Measurements from ENCODE around the gene TMED8. TPM values are rescaled to one million over a fixed set of nuclear protein-coding genes. Genes with fewer than 3 reads are reported as not detected.

Gene TMED8
- polyA plus RNA-seq, 1 donor (not counting 4 experiments of a cell fraction or from before 2014, with no cell fraction given), result 7.3 TPM

DNA sequence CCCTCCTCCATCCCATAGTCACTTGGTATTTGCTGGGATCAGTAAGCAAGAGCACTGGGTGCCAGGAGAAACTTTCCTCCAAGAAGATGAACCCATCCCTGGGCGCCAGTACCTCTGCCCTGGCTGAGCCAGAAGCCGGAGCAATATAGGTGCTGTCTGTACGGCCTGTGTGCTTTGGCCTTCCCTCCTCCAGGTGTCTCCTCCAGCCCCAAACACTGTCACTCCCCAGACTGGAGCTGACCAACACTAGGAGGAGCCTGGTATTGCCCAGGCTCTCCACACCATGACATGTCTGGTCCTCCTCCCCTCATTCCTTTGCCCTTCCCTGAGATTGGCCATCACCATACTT, 51.2 kb downstream of the TMED8 start:
- no peak for TF ChIP-seq EZH2 (IDR thresholded peaks at IDR 0.05; ENCODE audit: low read length)
- TF ChIP-seq, protein P1, sequence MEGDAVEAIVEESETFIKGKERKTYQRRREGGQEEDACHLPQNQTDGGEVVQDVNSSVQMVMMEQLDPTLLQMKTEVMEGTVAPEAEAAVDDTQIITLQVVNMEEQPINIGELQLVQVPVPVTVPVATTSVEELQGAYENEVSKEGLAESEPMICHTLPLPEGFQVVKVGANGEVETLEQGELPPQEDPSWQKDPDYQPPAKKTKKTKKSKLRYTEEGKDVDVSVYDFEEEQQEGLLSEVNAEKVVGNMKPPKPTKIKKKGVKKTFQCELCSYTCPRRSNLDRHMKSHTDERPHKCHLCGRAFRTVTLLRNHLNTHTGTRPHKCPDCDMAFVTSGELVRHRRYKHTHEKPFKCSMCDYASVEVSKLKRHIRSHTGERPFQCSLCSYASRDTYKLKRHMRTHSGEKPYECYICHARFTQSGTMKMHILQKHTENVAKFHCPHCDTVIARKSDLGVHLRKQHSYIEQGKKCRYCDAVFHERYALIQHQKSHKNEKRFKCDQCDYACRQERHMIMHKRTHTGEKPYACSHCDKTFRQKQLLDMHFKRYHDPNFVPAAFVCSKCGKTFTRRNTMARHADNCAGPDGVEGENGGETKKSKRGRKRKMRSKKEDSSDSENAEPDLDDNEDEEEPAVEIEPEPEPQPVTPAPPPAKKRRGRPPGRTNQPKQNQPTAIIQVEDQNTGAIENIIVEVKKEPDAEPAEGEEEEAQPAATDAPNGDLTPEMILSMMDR (optimal IDR thresholded peaks at IDR 0.05 in 1 of 3, IDR thresholded peaks at IDR 0.05 in 1 of 3, conservative IDR thresholded peaks at IDR 0.05 in 1 of 3; ENCODE audit: extremely low read depth in 1 of 3, insufficient read depth in 2 of 3, low read length in 3 of 3), result no peak
- FAIRE-seq (no peak), DNase-seq (ENCODE audit: low read depth, low spot score) (no peak)
- Histone ChIP-seq H3K36me3 (ENCODE audit: control insufficient read depth in 2 of 2, extremely low read depth in 1 of 2, insufficient read depth in 2 of 2, low read length in 2 of 2) (no peaks in the 10 kb centered on the region), H3K9me1 (ENCODE audit: control insufficient read depth, extremely low read depth, insufficient read depth, low read length) (no peaks in the 10 kb centered on the region), H3K9ac (ENCODE audit: control insufficient read depth, extremely low read depth, insufficient read depth, low read length) (no peak overlapping the region), H3K79me2 (ENCODE audit: control insufficient read depth, insufficient read depth, low read length) (no peaks in the 10 kb centered on the region), H3K27me3 (ENCODE audit: control insufficient read depth, extremely low read depth, insufficient read depth, low read length) (no peaks in the 10 kb centered on the region), H3K4me2 (ENCODE audit: control insufficient read depth, extremely low read depth, insufficient read depth, low read depth, low read length) (no peak overlapping the region), H3K27ac (ENCODE audit: control insufficient read depth, insufficient read depth, low read length) (no peak overlapping the region), H3K4me3 (ENCODE audit: control insufficient read depth in 2 of 3, extremely low read depth in 1 of 3, insufficient read depth in 2 of 3, low read depth in 1 of 3, low read length in 3 of 3) (no peak overlapping the region), H3K4me1 (ENCODE audit: control insufficient read depth, extremely low read depth, insufficient read depth, low read length) (peaks cover 8% of the 10 kb centered on the region), H4K20me1 (ENCODE audit: control insufficient read depth, extremely low read depth, insufficient read depth, low read length) (no peaks in the 10 kb centered on the region), H3K9me3 (ENCODE audit: control insufficient read depth, low read depth, low read length) (no peaks in the 10 kb centered on the region), H2AFZ (ENCODE audit: control insufficient read depth, low read length) (no peak overlapping the region)
- dilution Hi-C loops (cut with MboI; ENCODE audit: extremely low pct_ligation_motif_present, low sequenced_read_pairs), result no loop called here

GRCh38 chr14:77324816-77325745, 51.8 kb downstream of the TMED8 start:
- Histone ChIP-seq H2AFZ (ENCODE audit: control insufficient read depth, low read length) (no peak overlapping the region), H3K9ac (ENCODE audit: control insufficient read depth, extremely low read depth, insufficient read depth, low read length) (no peak overlapping the region), H4K20me1 (ENCODE audit: control insufficient read depth, extremely low read depth, insufficient read depth, low read length) (no peaks in the 10 kb centered on the region), H3K27ac (ENCODE audit: control insufficient read depth, insufficient read depth, low read length) (no peak overlapping the region), H3K4me3 (ENCODE audit: control insufficient read depth in 2 of 3, extremely low read depth in 1 of 3, insufficient read depth in 2 of 3, low read depth in 1 of 3, low read length in 3 of 3) (no peak overlapping the region), H3K27me3 (ENCODE audit: control insufficient read depth, extremely low read depth, insufficient read depth, low read length) (no peaks in the 10 kb centered on the region), H3K9me1 (ENCODE audit: control insufficient read depth, extremely low read depth, insufficient read depth, low read length) (no peaks in the 10 kb centered on the region), H3K4me1 (ENCODE audit: control insufficient read depth, extremely low read depth, insufficient read depth, low read length) (peaks cover 8% of the 10 kb centered on the region), H3K4me2 (ENCODE audit: control insufficient read depth, extremely low read depth, insufficient read depth, low read depth, low read length) (no peak overlapping the region), H3K9me3 (ENCODE audit: control insufficient read depth, low read depth, low read length) (no peaks in the 10 kb centered on the region), H3K36me3 (ENCODE audit: control insufficient read depth in 2 of 2, extremely low read depth in 1 of 2, insufficient read depth in 2 of 2, low read length in 2 of 2) (no peaks in the 10 kb centered on the region), H3K79me2 (ENCODE audit: control insufficient read depth, insufficient read depth, low read length) (peaks cover under 1% of the 10 kb centered on the region)
- FAIRE-seq (no peak), DNase-seq (ENCODE audit: low read depth, low spot score) (no peak)
- dilution Hi-C loops (cut with MboI; ENCODE audit: extremely low pct_ligation_motif_present, low sequenced_read_pairs), result no loop called here
- no peak for TF ChIP-seq EZH2 (IDR thresholded peaks at IDR 0.05; ENCODE audit: low read length)
- TF ChIP-seq, protein P1 (optimal IDR thresholded peaks at IDR 0.05 in 1 of 3, IDR thresholded peaks at IDR 0.05 in 1 of 3, conservative IDR thresholded peaks at IDR 0.05 in 1 of 3; ENCODE audit: extremely low read depth in 1 of 3, insufficient read depth in 2 of 3, low read length in 3 of 3), result no peak

All from keratinocyte (primary cell).